NB4 (cell line): ENCODE results near the gene NBPF3.
"Not testable (repeated sequence)": the region's sequence is repeated elsewhere in the genome, so short reads cannot be mapped to it uniquely, and the experiment has no call there.

Source experiments
- CTCF ChIP-seq: IDR thresholded peaks from one replicate; pipeline ENCODE4 v1.5.1; 2012; ENCODE audit warnings: low read depth, low read length
- MAX ChIP-seq: IDR thresholded peaks from 2 replicates; pipeline ENCODE4 v1.6.1; 2011; ENCODE audit warnings: low read depth, low read length
- MYC ChIP-seq: IDR thresholded peaks from 2 replicates; pipeline ENCODE4 v1.6.1; 2011; ENCODE audit warnings: low read depth, low read length
- POLR2A ChIP-seq: IDR thresholded peaks from 2 replicates; pipeline ENCODE4 v1.6.1; 2011; ENCODE audit warnings: mild to moderate bottlenecking; ENCODE audit not compliant: insufficient read length; ENCODE audit errors: extremely low read depth

GRCh38 chr1:21519486-21520070 lies 79.6 kb downstream of the NBPF3 start:
- TF ChIP-seq CTCF, MAX, POLR2A, MYC: not testable (repeated sequence)
